IMR-90 (cell line): Measurements from ENCODE around the gene SLC12A7.

Experiments
- BHLHE40 ChIP-seq: fragments of 150-350 bp; IDR thresholded peaks from 2 replicates; pipeline ENCODE4 v1.6.1; 2016; ENCODE audit warnings: mild to moderate bottlenecking, low read depth, low read length
- CEBPB ChIP-seq: IDR thresholded peaks from 2 replicates; pipeline ENCODE4 v1.6.1; 2012; ENCODE audit warnings: low read depth, low read length, improper control_type of control experiment
- FOS ChIP-seq: fragments of 150-350 bp; IDR thresholded peaks from 2 replicates; pipeline ENCODE4 v1.6.1; 2016; ENCODE audit warnings: low read depth, low read length
- MAFK ChIP-seq: IDR thresholded peaks from 2 replicates; pipeline ENCODE4 v1.6.1; 2012; ENCODE audit warnings: low read depth, low read length, improper control_type of control experiment
- MAZ ChIP-seq: IDR thresholded peaks from 2 replicates; pipeline ENCODE4 v1.6.1; 2012; ENCODE audit warnings: low read depth, mild to moderate bottlenecking, low read length, improper control_type of control experiment, moderate library complexity, borderline replicate concordance
- MXI1 ChIP-seq: IDR thresholded peaks from 2 replicates; pipeline ENCODE4 v1.6.1; 2012; ENCODE audit warnings: low read depth, mild to moderate bottlenecking, low read length, moderate library complexity, borderline replicate concordance
- NFE2L2 ChIP-seq: fragments of 150-350 bp; IDR thresholded peaks from 2 replicates; pipeline ENCODE4 v1.6.1; 2016; ENCODE audit warnings: low read depth, mild to moderate bottlenecking, low read length
- POLR2A ChIP-seq: IDR thresholded peaks from 2 replicates; pipeline ENCODE4 v1.6.1; 2012; ENCODE audit warnings: mild to moderate bottlenecking, low read depth, low read length
- RAD21 ChIP-seq: IDR thresholded peaks from 2 replicates; pipeline ENCODE4 v1.6.1; 2012; ENCODE audit warnings: low read length, improper control_type of control experiment
- RCOR1 ChIP-seq: IDR thresholded peaks from 2 replicates; pipeline ENCODE4 v1.6.1; 2012; ENCODE audit warnings: mild to moderate bottlenecking, low read length, improper control_type of control experiment; ENCODE audit not compliant: insufficient replicate concordance
- SMC3 ChIP-seq: fragments of 150-350 bp; IDR thresholded peaks from 2 replicates; pipeline ENCODE4 v1.6.1; 2016; ENCODE audit warnings: low read depth, mild to moderate bottlenecking, antibody characterized with exemption, low read length, moderate library complexity
- TF ChIP-seq, protein P1 (sequence below): conservative IDR thresholded peaks from 2 replicates; pipeline ENCODE4 v1.5.1; 2012; ENCODE audit warnings: mild to moderate bottlenecking, low read depth, low read length, improper control_type of control experiment
- TF ChIP-seq, protein P2 (sequence below): fragments of 150-350 bp; IDR thresholded peaks from 2 replicates; pipeline ENCODE4 v1.6.1; 2016; ENCODE audit warnings: low read depth, mild to moderate bottlenecking, low read length, moderate library complexity, borderline replicate concordance

DNA sequence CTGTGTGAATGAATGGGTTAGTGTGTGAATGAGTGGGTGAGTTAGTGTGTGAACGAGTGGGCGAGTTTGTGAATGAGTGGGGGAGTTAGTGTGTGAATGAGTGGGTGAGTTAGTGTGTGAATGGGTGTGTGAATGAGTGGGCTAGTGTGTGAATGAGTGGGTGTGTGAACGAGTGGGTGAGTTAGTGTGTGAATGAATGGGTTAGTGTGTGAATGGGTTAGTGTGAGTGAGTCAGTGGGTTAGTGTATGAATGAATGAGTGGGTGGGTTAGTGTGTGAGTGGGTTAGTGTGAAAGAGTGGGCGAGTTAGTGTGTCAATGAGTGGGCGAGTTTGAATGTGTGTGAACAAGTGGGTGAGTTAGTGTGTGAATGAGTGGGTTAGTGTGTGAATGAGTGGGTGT lies 67.7 kb downstream of the SLC12A7 start:
- TF ChIP-seq MXI1 (no peak), POLR2A (no peak), MAZ (no peak), FOS (no peak), SMC3 (no peak), RCOR1 (no peak), RAD21 (no peak), CEBPB (no peak), BHLHE40 (no peak), NFE2L2 (no peak), MAFK (no peak)
- TF ChIP-seq, protein P1, sequence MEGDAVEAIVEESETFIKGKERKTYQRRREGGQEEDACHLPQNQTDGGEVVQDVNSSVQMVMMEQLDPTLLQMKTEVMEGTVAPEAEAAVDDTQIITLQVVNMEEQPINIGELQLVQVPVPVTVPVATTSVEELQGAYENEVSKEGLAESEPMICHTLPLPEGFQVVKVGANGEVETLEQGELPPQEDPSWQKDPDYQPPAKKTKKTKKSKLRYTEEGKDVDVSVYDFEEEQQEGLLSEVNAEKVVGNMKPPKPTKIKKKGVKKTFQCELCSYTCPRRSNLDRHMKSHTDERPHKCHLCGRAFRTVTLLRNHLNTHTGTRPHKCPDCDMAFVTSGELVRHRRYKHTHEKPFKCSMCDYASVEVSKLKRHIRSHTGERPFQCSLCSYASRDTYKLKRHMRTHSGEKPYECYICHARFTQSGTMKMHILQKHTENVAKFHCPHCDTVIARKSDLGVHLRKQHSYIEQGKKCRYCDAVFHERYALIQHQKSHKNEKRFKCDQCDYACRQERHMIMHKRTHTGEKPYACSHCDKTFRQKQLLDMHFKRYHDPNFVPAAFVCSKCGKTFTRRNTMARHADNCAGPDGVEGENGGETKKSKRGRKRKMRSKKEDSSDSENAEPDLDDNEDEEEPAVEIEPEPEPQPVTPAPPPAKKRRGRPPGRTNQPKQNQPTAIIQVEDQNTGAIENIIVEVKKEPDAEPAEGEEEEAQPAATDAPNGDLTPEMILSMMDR = no peak
- TF ChIP-seq, protein P2, sequence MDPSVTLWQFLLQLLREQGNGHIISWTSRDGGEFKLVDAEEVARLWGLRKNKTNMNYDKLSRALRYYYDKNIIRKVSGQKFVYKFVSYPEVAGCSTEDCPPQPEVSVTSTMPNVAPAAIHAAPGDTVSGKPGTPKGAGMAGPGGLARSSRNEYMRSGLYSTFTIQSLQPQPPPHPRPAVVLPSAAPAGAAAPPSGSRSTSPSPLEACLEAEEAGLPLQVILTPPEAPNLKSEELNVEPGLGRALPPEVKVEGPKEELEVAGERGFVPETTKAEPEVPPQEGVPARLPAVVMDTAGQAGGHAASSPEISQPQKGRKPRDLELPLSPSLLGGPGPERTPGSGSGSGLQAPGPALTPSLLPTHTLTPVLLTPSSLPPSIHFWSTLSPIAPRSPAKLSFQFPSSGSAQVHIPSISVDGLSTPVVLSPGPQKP = no peak
